Panc1 (cell line): ENCODE results near the gene IL11. TPM values are rescaled to one million over a fixed set of nuclear protein-coding genes. Genes with fewer than 3 reads are reported as not detected.

Experiments
- ATAC-seq: fragments of 200-7000 bp; cut with Tn5 transposase; 2 replicates; pipeline ENCODE4 v1.9.1; 2020; ENCODE audit warnings: mild to moderate bottlenecking, moderate library complexity
- BruUV-seq: library from RNA; stranded (reverse); fragments of 400-500 nt; replicated peaks from 2 replicates; lab custom pipeline; 2021; lab: Mats Ljungman, UMichigan
- CTCF ChIA-PET: fragments of 300-600 bp; sonication (Branson Sonifier 250); formaldehyde crosslinking; loops from one replicate; lab custom pipeline; 2022; ENCODE audit warnings: antibody characterized with exemption; lab: Charles Lee
- POLR2A ChIA-PET: fragments of 300-600 bp; sonication (Branson Sonifier 250); formaldehyde crosslinking; loops from one replicate; lab custom pipeline; 2022; ENCODE audit warnings: antibody characterized with exemption; lab: Charles Lee
- DNase-seq: peaks from one replicate; pipeline ENCODE4 v3.0.0-alpha.2; 2010; ENCODE audit warnings: low read depth, low spot score
- H3K27ac ChIP-seq: 2 replicates; pipeline ENCODE4 v1.5.1; 2011; ENCODE audit warnings: mild to moderate bottlenecking, low read length, inconsistent platforms
- H3K27me3 ChIP-seq: fragments of 200-500 bp; sonication (Bioruptor generic); 2 replicates; pipeline ENCODE4 v1.6.0; 2014; ENCODE audit warnings: low read length, inconsistent platforms; ENCODE audit not compliant: control insufficient read depth, insufficient read depth
- H3K36me3 ChIP-seq: fragments of 200-500 bp; sonication (Bioruptor generic); 2 replicates; pipeline ENCODE4 v1.5.1; 2014; ENCODE audit warnings: inconsistent platforms, mild to moderate bottlenecking, low read length, moderate library complexity; ENCODE audit not compliant: control insufficient read depth, insufficient read depth
- H3K4me1 ChIP-seq: 2 replicates; pipeline ENCODE4 v1.5.1; 2011; ENCODE audit warnings: inconsistent platforms, mild to moderate bottlenecking, low read length, moderate library complexity; ENCODE audit not compliant: control insufficient read depth, insufficient read depth
- H3K4me3 ChIP-seq, 2 experiments: 2 replicates each; pipeline ENCODE4 v1.5.1; 2011 to 2012; ENCODE audit warnings: low read depth in 2 of 2, low read length in 2 of 2, mild to moderate bottlenecking in 2 of 2, inconsistent platforms in 1 of 2, moderate library complexity in 1 of 2
- H3K9me3 ChIP-seq: fragments of 200-500 bp; sonication (Bioruptor generic); 2 replicates; pipeline ENCODE4 v1.5.1; 2014; ENCODE audit warnings: low read depth, mild to moderate bottlenecking, inconsistent platforms, low read length, moderate library complexity; ENCODE audit not compliant: control insufficient read depth, insufficient read depth
- CTCF ChIP-seq: fragments of 450-650 bp; IDR thresholded peaks from 2 replicates; pipeline ENCODE4 v1.5.1; 2017; ENCODE audit warnings: mild to moderate bottlenecking
- POLR2AphosphoS5 ChIP-seq: IDR thresholded peaks from 2 replicates; pipeline ENCODE4 v1.6.1; 2012; ENCODE audit warnings: mild to moderate bottlenecking, low read depth, low read length, moderate library complexity
- REST ChIP-seq, 2 experiments: IDR thresholded peaks; 2 replicates each; pipeline ENCODE4 v1.6.1; 2011 to 2012; ENCODE audit warnings: low read depth in 2 of 2, control low read depth in 1 of 2, low read length in 1 of 2, mild to moderate bottlenecking in 1 of 2, moderate library complexity in 1 of 2; ENCODE audit not compliant: insufficient read depth in 1 of 2
- SIN3A ChIP-seq: IDR thresholded peaks from 2 replicates; pipeline ENCODE4 v1.6.1; 2012; ENCODE audit warnings: low read depth, mild to moderate bottlenecking, low read length, moderate library complexity, borderline replicate concordance; ENCODE audit not compliant: insufficient read depth
- TCF7L2 ChIP-seq: IDR thresholded peaks from 2 replicates; pipeline ENCODE4 v1.6.1; 2011; ENCODE audit warnings: mild to moderate bottlenecking, low read depth, low read length, inconsistent platforms
- in situ Hi-C: cut with HindIII; loops from 2 replicates; pipeline ENCODE4 v1.10.0; 2016; ENCODE audit warnings: low sequenced_read_pairs, low pct_unique_long_range_greater_than_20kb
- intact Hi-C: fragments of 100-400 bp; cut with micrococcal nuclease; formaldehyde crosslinking; loops from one replicate; pipeline ENCODE4 v1.10.0; 2022; ENCODE audit not compliant: unreplicated experiment
- total RNA-seq: library from RNA; stranded (reverse); gene quantifications from one replicate; pipeline ENCODE4 v1.2.1, GENCODE V29; 2021; ENCODE audit not compliant: unreplicated experiment

Gene IL11
- total RNA-seq, 1 experiment from 2014 or later = 4.4 TPM

GRCh38 chr19:55391702-55392615 lies 21.7 kb upstream of the IL11 start:
- H3K36me3 ChIP-seq = peaks cover 15% of the 10 kb centered on the region
- in situ Hi-C loops = no loop called here
- BruUV-seq = no TSS peak
- intact Hi-C loops = no loop called here
- ChIA-PET CTCF (no interaction called here), POLR2A (no interaction called here)
- peaks cover 52% of the 10 kb centered on the region for H3K4me1 ChIP-seq
- no peaks in the 10 kb centered on the region for H3K9me3 ChIP-seq
- no peaks in the 10 kb centered on the region for H3K27me3 ChIP-seq
- DNase-seq (no peak), ATAC-seq (peak; percentile 19; the same call in 1 of the 2 replicates)
- TF ChIP-seq TCF7L2 (no peak), CTCF (no peak), SIN3A (no peak), REST (IDR thresholded peaks at IDR 0.05; ENCODE audit: insufficient read depth in 1 of 2, low read depth in 2 of 2, low read length in 1 of 2) (no peak), POLR2AphosphoS5 (no peak)
- no peak overlapping the region for H3K27ac ChIP-seq
- no peak overlapping the region for H3K4me3 ChIP-seq

GRCh38 chr19:55391191-55391670 lies 21.0 kb upstream of the IL11 start:
- BruUV-seq = no TSS peak

More at GRCh38 chr19:55391191-55391670, 21.0 kb upstream of the IL11 start:
- ATAC-seq = peak; percentile 28
- peak in 1 of 2 experiments; percentile 13; a peak in 1 of 4 replicates for TF ChIP-seq REST (IDR thresholded peaks at IDR 0.05; ENCODE audit: insufficient read depth in 1 of 2, low read depth in 2 of 2, low read length in 1 of 2)
- TF ChIP-seq CTCF = no peak
- TF ChIP-seq POLR2AphosphoS5 = peak; percentile 80
- H3K27ac ChIP-seq = no peak overlapping the region
- H3K27me3 ChIP-seq = no peaks in the 10 kb centered on the region
- peaks cover 53% of the 10 kb centered on the region for H3K4me1 ChIP-seq
- in situ Hi-C loops (no loop called here), intact Hi-C loops (no loop called here)
- DNase-seq = no peak
- peaks cover 19% of the 10 kb centered on the region for H3K36me3 ChIP-seq
- ChIA-PET POLR2A (interaction anchor here (1.6 kb wide), 1 partner anchor 8 kb away, joined by 5 read pairs; no protein-coding TSS in a partner anchor), CTCF (no interaction called here)
- no peak overlapping the region for H3K4me3 ChIP-seq
- H3K9me3 ChIP-seq = no peaks in the 10 kb centered on the region
